HG03378 (cell line): ENCODE results near the gene BCAR1.
"Not testable (repeated sequence)": the region's sequence is repeated elsewhere in the genome, so short reads cannot be mapped to it uniquely, and the experiment has no call there.

Experiments used
- ATAC-seq: cut with Tn5 transposase; IDR thresholded peaks from one replicate; pipeline ENCODE4 v1.9.1; 2021; ENCODE audit warnings: mild to moderate bottlenecking, moderate library complexity; ENCODE audit not compliant: unreplicated experiment

Gene BCAR1

DNA sequence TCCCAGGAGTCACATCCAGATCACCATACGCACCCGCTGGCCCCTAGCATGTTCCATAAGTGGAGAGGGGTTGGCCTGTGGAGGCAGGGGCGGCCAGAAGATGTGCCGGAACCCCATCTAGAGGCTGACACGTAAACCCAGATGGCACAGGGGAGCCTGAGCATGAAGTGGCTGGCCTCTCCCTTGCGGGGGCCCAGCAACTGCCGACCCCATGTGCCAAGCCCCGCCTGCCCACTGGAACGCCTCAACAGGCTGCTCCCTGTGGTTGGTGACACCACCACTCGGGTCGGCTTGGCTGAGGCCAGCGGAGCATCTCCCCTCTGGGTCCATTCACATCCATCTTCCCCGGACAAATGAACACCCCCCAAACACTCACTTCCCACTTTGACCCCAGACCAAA is 9.5 kb downstream of the BCAR1 start:
- no peak for ATAC-seq

DNA sequence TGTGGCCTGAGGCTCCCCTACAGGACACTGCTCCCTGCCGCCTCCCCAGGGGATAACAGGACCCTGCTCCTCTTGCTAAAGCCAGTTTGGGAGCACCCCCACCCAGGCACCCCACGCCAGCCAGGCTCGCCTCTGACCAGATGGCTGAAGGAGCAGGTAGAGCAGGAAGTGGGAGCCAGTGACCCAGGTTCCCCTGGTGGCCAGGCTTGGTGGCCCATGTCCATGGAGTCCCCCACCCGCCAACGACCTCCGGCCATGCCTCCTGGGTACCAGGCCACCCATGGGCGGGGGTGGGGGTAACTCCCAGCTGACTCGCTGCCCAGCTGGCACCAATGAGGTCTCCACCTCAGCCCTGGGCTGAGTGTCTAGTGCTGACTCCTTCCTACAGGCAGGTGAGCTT is 10.0 kb downstream of the BCAR1 start:
- ATAC-seq = no peak

GRCh38 chr16:75240633-75241032 is 10.8 kb downstream of the BCAR1 start:
- ATAC-seq = not testable (repeated sequence)

DNA sequence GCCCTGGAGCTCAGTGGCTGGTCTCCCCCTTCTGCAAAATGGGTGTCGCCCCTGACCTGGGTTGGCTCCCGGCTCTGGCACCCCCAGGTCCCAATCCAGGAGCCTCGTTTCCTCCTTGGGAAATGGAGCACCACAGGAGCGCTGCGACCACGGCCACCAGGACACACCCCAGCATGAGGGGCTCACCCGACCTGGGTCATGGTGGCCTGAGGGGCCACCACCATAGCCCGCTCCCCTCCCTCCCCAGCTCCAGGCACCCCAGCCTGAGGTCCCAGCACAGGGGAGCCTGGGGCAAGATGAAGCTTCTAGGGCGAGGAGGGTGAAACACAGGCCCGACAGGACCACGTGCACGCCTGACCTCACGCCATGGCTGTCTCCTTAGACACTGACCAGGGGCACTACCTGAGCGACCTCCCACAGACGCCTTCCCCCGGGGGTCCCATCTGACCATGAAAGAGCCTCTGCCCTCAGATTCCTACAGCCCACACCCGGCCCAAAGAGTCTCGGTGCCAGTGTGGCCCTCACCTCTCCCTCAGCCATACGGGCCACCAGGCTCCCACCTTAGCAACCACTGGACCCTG is 11.8 kb downstream of the BCAR1 start:
- ATAC-seq = no peak

DNA sequence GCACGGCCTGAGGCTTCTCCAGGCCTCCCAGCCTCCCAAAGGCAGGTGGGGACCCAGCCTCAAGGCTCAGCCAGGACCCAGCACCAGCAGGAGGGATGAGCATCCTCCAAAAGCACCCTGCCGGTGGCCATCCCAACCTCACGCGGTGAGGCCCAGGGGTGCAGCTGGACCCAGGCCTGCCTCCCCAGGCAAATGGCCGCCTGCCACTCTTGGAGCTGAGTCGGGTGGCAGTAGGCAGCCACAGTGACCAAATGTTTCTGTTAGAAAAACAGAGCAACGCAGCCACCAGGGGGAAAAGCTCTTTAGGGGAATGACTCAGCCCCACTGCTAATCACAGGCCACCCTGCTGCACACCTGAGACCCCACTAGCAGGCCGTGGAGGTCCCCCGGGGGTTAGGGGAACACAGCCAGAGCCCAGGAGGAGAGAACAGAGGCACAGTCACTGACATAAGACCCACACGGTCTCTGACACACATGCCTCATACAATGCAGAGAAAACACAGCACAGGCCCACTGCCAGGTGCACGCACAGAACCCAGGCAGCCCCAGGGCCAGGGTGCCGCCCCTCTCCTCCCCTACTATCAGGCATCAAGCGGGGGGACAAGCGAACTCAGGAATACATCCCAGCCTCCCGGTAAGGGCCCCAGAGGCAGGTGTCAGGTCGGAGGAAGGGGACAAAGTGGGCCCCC is 12.4 kb downstream of the BCAR1 start:
- ATAC-seq = no peak

DNA sequence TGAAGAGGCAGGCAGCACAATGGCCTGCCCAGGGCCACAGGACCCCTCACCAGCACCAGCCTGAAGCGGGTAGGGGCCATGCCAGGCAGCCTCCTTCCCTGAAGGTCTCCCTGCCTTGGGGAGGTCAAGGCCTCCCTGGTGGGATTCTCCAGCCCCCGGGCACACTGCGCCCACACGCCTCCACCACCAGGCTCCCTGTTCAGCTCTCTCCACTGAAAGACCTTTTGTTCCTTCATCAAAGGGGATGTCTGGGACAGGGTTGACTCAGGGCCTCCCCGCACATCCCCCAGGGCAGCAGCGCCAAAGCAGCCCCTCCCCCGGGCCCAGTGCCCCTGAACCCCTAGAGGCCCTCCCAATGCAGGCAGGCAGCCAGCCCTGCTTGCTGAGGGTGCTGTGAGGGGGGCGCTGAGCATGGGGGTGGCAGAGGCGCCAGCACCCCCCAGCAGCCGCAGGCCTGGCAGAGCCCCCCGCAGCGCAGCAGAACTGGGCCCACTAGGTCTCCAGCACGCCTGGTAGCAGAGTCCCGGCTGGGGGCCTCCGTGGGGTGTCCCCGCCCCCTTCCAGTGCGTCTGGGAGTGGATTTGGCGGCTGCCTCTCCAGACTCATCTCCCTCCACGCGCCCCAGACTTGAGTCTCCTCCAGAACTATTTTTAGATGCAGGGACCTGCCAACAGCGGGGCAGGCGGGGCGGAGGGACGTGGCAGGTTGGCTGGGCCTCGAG is 13.1 kb downstream of the BCAR1 start:
- no peak for ATAC-seq

DNA sequence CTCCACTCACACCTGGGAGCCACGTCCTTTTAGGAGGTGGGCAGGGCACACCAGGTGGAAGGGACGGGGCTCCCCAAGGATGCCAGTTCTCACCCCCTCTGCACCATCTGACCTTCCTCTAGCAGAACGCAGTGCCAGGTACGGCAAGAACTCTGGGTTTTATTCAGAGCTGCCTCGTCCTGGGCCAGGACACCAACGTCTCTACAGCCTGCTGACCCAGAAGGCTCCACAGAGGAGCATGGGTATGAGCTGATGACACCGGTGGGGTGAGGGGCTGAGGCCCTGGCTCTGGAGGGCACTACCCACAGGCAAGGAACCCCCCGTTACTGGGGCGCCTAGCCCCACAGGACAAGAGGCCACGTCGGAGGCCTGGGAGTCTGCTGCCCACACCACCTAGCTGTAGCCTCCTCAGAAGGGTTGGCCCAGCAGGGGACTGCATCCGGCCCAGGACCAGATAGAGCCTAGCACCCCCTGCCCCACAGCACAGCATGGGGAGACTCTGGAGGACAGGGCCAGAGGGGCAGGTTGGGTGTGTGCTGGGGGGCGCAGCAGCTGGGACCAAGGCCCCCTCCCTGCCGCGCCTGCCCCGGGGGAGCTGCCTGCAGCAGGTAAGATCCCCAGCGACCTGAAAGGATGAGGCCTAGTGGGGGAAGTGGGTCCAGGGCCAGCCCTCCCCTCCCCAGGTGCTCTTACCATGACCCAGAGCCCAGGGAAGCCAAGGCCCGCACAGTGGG is 13.9 kb downstream of the BCAR1 start:
- ATAC-seq = no peak

- ATAC-seq = no peak
These were observed 14.6 kb downstream of the BCAR1 start for GRCh38 chr16:75236736-75237397.

GRCh38 chr16:75236232-75236631 is 15.2 kb downstream of the BCAR1 start:
- no peak for ATAC-seq

- ATAC-seq = no peak
These were observed 15.7 kb downstream of the BCAR1 start for GRCh38 chr16:75235721-75236193.

DNA sequence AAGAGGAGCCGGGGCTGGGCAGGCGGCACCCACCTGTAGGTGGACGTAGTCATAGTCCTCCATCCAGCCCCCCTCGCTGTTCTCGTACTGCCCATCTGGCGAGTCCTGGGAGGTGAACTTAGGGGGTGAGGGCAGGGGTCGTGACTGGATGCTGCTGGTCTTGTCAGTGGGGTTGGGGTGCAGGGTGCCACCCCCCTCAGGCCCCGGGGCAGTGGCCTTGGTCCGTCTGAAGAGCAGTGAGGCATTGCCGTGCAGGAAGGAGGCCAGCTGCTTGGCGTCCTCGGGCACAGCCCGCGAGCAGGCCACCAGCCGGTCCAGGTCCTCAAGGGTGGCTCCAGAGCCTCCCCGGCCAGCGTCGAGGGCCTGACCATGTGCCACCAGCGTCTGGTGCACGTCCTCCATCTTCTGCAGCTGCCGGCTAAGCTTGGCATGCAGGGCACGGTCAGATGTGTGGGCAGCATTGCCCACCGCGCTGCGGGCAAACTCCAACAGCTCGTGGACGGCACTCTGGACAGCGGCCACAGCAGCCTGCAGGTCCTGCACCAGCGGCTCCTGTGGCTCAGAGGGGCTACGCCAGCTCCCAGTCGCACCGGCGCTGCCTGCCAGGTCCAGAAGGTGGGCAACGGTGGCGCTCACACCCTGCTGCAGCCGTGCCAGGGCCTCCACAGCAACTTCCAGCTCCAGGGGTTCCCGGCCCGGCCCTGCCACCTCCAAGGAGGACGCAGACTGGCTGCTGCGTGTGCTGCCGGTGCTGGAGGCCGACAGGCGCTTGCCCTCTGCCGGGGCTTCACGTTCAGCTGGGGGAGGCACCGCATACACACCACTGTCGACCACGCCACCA is 16.3 kb downstream of the BCAR1 start:
- no peak for ATAC-seq

DNA sequence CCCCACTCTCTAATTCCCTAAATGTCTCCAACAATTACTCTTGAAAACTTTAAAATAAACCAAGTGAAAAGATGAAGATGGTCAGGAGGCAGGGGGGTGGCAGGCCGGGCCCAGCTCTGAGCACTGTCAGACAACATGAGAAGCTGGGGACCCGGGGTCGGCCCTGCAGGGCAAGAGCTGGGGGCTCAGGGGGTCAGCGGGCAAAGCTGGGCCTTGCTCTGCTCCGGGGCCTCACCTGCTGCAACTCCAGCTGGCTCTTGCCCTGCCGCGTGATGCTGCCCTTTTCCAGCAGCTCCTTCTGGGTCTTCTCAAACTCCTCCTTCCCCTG is 17.8 kb downstream of the BCAR1 start:
- no peak for ATAC-seq

- ATAC-seq = no peak
These were observed 19.9 kb downstream of the BCAR1 start for GRCh38 chr16:75231570-75231969.

DNA sequence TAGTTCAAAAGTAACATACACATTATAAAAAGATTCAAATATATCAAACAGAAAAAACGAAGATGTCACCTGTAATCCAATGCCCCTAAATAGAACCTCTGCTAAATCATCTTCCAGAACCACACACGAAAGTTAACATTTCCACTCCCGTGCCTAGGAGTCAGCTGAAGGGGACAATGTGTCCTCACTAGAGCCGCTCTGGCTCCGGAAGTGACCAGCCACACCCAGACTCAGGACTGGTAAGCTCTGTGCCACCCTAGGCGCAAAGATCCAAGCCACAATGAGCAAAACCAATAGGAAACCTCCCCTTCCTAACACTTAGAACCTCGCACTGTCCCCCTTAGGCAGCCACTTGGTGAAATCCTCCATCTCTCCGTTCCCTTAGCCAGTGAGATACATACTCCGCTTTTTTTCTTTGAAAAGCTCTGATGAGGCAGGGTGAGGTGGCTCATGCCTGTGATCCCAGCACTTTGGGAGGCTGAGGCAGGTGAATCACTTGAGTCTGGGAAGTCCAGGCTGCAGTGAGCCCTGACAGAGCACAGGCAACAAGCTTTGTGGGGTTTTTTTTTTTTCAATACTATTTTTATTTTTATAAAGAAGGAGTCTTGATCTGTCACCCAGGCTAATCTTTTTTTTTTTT is 20.8 kb downstream of the BCAR1 start:
- no peak for ATAC-seq

- ATAC-seq = no peak
These were observed 22.0 kb downstream of the BCAR1 start for GRCh38 chr16:75229172-75230031.

- no peak for ATAC-seq
These were observed 23.1 kb downstream of the BCAR1 start for GRCh38 chr16:75228143-75228976.

GRCh38 chr16:75227361-75228142 is 23.9 kb downstream of the BCAR1 start:
- no peak for ATAC-seq
